A549 (cell line): Measurements from ENCODE around the gene C3orf52.

Experiments used
- CEBPB ChIP-seq, 2 experiments: fragments of >200 bp in 1 of 2; sonication (Bioruptor Twin) in 1 of 2; formaldehyde crosslinking in 1 of 2; IDR thresholded peaks; 2 replicates each; pipeline ENCODE4 v1.6.1; 2012 to 2016
- GATA3 ChIP-seq: IDR thresholded peaks from 2 replicates; pipeline ENCODE4 v1.6.1; 2012; ENCODE audit warnings: borderline replicate concordance
- MYC ChIP-seq: IDR thresholded peaks from 2 replicates; pipeline ENCODE4 v1.6.1; 2012; ENCODE audit warnings: mild to moderate bottlenecking, inconsistent platforms, low read length, improper control_type of control experiment, borderline replicate concordance
- RCOR1 ChIP-seq: fragments of 150-350 bp; IDR thresholded peaks from 2 replicates; pipeline ENCODE4 v1.6.1; 2014; ENCODE audit warnings: antibody characterized with exemption, low read length, low read depth

DNA sequence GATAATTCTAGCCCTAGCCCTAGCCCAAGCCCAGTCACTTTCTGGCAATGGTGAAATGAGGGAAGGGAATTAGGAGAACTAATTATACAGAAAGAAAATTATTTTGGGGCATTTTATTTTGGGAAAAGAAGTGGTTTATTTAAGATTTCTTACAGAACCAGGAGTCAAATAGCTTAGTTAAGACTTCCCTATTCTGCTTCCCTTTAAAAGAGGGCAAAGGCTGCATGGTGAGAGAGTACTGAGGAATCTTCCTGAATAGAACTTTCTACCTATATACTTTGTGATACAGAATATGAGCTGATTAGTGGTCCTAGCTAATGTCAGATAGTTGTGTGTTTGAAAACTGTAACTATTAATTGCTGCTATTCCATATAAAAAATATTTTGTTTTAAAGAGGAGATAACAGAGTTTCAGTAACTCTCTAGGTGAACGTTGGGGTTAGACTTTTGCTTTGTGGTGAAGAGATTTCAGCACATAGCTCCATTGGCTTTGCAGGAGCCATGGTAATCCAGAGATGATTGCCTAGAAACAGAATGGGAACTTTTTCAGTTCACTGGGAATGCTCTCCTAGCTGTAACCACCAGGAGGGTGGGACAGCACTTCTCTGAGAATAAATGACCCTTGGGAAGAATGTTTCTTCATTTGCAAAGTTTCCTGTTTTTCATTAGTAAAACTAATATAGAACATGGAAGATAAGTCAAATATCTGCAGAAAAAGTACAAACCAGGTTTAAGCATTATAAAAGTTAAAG, 52.2 kb downstream of the C3orf52 start:
- TF ChIP-seq CEBPB (IDR thresholded peaks at IDR 0.05) (no peak), GATA3 (no peak), MYC (no peak), RCOR1 (no peak)
